22Rv1 (cell line): ENCODE results near the gene DMD.

Experiments used
- ZFX ChIP-seq: fragments of 450-650 bp; IDR thresholded peaks from 2 replicates; pipeline ENCODE4 v1.6.1; 2017; ENCODE audit warnings: antibody characterized with exemption, borderline replicate concordance
- TF ChIP-seq, protein P1 (sequence below): fragments of 450-650 bp; IDR thresholded peaks from 2 replicates; pipeline ENCODE4 v1.5.1; 2017; ENCODE audit warnings: mild to moderate bottlenecking

GRCh38 chrX:32195611-32196010 lies 1015.7 kb downstream of the DMD start:
- TF ChIP-seq, protein P1, sequence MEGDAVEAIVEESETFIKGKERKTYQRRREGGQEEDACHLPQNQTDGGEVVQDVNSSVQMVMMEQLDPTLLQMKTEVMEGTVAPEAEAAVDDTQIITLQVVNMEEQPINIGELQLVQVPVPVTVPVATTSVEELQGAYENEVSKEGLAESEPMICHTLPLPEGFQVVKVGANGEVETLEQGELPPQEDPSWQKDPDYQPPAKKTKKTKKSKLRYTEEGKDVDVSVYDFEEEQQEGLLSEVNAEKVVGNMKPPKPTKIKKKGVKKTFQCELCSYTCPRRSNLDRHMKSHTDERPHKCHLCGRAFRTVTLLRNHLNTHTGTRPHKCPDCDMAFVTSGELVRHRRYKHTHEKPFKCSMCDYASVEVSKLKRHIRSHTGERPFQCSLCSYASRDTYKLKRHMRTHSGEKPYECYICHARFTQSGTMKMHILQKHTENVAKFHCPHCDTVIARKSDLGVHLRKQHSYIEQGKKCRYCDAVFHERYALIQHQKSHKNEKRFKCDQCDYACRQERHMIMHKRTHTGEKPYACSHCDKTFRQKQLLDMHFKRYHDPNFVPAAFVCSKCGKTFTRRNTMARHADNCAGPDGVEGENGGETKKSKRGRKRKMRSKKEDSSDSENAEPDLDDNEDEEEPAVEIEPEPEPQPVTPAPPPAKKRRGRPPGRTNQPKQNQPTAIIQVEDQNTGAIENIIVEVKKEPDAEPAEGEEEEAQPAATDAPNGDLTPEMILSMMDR, result no peak
- no peak for TF ChIP-seq ZFX
